ENCODE results near the gene LILRB3.
A peak's percentile ranks its signal among the peaks of the same experiment; 100 is the strongest.
"Not testable (repeated sequence)": the region's sequence is repeated elsewhere in the genome, so short reads cannot be mapped to it uniquely, and the experiment has no call there.

LILRB3 gene

DNA sequence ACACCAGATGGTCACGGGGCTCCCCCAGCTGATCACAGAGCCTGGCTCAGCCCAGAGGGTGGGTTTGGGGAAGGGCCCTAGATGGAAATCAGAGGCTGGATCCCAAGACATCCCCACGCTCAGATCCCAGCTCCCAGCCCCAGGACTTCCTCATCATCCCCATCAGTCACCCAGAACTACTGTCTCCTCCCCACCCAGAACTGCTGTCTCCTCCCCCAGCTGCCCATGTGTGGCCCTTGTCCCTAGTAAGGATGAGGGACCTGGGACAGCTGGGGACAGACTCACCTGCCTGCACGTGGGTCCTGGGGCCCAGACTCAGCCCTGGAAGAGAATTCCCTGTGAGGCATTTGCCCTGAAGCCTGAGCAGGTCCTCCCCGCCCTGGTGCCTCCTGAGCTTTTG is 19.4 kb upstream of the LILRB3 start:
- DNase-seq, result not testable (repeated sequence)

DNA sequence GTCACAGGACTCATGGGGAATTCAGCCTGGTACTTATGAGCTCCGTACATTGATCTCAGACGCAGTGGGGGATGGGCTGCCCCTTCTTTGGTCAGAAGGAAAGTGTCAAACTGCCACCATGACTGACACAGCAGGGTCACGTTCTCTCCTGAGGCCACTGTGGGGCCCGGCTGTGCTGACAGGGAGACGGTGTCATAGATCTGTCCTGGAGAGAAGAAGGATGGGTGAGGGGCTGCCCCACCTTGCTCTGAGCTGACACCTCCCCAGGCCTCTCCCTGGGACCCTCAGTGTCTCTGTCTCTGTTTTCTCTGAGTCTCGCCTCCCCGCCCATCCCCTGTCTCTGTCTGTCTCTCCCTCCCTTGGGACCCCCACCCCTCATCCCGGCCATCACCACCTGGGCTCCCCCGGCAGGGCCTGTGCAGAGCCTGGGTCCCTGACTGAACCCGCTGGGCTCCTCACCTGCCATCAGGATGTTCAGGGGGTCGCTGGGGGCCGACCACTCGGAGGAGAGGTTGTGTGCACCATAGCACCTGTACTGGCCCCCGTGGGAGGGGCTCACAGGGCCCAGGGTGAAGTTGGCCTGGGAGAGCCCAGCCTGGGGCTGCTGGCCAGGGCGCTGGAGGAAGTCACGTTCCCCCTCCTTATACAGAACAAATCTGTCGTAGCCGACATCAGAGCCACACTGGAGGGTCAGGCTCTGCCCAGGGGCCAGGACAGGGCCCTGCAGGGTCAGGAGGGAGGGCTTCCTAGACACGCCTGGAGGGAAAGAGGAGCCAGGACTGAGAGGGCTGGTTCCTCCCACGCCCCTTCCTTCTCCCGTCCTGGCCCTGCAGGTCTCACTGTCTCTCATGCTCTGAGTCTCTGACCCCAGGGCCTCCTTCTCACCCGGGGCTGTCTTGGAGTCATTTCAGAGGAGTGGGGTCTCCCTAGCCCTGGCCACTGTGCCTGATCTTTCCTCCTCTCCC is 17.8 kb upstream of the LILRB3 start:
- not testable (repeated sequence) for DNase-seq

DNA sequence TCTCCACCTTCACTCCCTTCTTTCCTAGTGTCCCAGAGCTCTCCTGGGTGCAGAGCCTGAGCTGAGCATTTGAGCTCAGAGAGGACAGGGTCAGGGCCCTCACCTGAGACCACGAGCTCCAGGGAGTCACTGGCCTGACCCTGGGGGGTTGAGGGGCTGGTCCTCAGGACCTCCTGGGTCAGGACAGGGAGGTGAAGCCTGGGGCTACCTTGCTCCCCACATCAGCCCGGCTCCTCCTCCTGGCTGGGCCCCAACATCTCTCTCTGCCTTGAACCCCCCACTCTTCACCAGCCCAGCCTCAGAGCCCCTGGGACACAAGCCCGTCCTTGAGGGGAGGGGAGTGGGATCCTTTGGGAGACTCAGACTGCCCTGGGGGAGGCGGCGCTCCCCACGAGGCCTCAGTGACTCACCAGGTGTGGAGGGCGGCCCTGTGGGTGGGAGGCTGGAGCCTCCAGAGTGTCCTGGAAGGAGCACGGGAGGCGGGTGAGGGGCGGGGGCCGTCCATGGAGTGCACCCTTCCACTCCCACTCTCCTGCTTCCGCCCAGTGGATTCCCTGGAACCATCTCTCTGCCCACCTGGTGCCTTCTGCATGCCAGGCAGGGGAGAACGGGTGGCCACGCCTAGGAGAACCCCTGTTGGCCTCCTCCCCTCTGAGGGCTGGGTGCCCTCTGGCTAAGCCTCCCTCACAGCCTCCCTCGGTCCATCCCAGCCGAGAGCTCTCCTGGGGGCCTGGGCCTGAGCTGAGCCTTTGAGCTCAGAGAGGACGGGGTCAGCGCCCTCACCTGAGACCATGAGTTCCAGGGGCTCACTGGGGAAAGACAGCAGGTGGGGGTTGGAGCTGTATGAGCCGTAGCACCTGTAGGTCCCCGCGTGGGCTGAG is 16.9 kb upstream of the LILRB3 start:
- not testable (repeated sequence) for DNase-seq

DNA sequence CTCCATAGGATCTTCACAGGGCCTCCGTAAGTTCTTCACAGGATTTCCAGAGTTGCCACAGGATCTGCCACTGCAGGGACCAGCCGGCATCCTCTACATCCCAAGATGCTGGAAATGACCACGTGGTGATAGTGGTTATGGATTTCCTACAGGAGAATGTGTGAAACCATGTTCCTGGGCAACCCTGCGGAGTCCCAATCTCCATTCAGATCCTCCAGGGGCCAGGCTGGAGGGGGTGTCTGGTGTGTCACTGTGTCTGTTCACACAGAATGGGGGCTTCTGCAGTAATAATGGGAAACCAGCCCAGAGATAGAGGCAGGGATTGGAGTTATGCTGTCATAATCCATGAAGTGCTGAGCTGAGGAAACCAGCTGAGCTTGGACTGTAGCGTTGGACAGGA is 11.1 kb upstream of the LILRB3 start:
- DNase-seq, result no peak

DNA sequence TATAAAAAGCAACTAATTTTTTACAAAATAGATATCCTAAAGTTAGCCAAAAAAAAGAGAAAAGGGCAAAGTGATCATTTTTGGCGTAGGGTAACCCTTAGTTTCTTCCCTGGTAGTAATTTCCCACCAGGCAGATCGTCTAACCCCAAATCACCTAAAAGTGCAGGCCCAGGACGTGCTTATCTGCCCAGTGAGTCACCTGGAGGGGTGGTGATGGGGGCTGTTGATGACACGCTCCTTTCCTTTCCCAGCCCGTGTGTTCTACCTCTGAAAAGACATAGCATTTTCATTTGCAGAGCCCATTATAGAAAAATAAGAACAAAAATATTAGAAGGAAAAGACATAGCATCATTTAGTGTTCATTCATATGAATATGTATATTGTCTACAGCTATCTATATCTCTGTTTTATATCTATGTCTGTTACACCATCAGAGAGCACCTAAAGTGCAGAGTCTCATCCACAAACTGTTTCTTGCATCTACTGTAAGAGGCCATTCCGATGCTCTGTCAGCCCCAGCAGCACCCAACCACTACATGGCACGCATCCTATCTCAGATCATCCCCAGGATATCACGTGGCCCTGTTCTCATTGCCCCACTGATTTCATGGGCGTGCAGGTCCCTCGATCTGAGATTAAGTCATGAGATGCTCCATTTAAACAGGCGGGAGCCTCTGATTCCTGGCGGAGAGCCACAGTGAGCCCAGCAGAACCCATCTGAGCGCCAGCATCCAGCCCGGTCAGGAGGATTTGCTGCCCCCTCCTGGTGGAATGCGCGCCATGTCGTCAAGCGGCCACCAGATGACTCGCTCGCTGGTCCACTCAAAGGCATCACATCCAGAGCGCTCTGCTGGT is 8.5 kb upstream of the LILRB3 start:
- peak; percentile 86 to 91 for DNase-seq

DNA sequence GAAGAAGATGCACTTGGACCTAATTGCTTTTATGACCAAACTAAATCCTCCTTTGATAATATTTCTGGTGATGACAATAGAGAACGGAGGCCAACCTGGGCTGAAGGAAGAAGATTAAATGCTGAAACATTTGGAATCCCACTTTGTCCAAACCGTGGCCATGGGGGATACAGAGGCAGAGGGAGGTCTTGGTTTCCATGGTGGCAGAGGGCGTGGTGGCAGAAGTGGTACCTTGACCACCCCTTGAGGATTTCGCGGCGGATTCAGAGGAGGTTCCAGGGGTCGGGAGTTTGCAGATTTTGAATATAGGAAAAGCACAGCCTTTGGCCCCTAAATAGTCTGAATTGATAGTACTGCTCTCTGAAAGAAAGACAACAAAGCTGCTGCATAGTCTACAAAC is 7.2 kb upstream of the LILRB3 start:
- no peak for DNase-seq

DNA sequence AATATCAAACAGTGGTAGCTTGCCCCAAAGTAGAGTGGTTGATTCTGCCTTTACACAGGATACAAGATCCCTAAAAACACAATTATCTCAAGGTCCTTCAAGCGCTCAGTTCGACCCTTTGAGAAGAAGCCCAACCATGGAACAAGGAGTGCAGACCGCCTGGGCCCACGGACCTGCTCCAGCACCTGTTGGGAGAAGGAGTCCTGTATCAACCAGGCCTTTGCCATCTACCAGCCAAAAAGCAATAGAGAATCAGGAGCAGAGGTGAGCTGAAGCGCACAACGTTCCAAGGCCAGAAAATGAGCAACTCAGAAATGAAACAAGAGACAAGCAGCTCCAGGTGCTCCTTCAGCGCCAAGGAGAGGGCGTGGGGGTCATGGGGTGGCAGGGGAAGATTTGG is 6.3 kb upstream of the LILRB3 start:
- DNase-seq, result no peak

DNA sequence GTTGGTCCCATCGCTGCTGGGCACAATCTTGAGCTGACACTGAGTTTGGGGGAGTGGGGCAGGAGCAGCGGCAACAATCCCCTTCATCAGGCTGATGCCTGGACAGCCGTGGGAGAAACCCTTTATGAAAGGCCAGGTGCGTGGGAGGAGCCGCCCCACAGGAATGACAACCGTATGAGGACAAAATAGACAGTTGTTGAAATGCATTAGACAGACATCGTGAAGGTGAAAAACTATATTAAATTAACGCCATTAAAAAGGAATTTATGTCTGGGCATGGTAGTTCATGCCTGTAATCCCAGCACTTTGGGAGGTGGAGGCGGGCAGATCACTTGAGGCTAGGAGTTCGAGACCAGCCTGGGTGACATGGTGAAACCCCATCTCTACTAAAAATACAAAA is 1.8 kb upstream of the LILRB3 start:
- not testable (repeated sequence) for DNase-seq

DNA sequence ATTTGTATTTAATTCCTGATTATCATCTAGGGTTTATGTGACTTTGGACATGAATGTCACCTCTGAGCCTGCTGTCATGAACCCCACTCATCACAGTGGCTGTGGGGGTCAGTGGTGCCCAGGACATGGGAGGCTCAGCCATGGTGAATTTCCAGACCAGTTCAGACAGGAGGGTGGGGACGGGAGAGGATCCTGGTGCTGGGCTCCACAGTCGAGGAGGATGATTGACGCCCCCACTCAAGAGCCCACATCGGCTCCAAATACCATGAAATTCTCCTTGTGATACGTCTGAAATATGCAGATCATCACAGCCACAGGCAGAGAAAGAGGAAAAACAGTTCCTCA is 1.1 kb upstream of the LILRB3 start:
- not testable (repeated sequence) for DNase-seq

DNA sequence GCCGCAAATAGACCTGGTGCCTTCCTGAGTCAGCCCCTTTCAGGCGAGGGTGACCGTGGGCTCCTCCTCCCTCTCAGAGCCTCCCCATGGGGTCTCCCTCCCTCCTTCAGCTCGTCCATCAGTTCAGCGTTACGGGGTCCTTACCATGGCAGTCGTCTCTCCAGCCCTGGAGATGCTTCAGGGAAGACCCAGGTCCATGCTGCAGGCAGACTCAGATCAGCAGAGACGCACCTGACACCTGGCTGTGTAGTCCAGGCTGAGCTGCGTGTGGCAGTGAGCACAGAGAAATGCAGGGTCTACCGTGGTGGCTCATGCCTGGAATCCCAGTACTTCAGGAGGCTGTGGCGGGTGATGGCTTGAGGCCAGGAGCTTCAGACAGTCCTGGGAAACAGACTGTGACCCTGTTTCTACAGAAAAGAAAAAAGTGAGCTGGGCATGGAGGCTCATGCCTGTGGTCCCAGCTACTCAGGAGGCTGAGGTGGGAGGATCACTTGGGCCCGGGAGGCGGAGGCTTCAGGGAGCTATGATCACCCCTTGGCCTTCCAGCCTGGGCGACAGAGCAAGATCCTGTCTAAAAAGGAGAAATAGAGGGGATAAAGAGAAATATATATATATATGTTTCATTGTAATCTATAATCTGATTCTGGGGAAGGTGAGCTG is 600 bp upstream of the LILRB3 start:
- DNase-seq, result not testable (repeated sequence)

DNA sequence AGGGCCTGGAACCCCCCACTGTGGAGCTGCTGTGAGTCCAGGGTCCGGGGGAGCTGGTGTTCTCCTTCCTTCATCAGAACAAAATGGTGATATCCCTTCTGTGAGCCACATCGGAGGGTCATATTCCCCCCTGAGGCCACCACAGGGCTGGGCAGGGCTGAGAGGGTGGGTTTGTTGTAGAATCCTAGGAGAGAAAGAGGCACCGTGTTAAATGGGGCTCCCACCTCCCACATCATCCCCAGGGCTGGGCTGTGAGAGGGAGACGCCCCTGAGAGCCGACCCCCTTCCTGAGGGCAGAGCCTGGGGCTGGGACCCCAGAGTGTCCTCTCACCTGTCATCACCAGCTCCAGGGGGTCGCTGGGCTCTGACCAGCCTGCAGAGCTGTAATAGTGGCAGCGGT is 860 bp downstream of the LILRB3 start:
- DNase-seq, result not testable (repeated sequence)

DNA sequence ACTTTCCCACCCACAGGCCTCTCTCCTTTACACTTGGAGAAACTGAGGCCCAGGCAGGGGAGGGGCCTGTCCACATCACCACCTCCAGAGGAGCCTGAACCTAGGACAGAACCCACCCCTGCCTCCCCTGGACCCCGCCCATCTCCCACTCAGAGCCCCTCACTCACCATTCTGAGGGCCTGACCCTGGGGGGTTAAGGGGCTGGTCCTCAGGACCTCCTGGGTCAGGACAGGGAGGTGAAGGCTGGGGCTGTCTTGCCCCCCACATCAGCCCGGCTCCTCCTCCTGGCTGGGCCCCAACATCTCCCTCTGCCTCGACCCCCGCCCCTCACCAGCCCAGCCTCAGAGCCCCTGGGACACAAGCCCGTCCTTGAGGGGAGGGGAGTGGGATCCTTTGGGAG is 3.1 kb downstream of the LILRB3 start:
- DNase-seq, result not testable (repeated sequence)

DNA sequence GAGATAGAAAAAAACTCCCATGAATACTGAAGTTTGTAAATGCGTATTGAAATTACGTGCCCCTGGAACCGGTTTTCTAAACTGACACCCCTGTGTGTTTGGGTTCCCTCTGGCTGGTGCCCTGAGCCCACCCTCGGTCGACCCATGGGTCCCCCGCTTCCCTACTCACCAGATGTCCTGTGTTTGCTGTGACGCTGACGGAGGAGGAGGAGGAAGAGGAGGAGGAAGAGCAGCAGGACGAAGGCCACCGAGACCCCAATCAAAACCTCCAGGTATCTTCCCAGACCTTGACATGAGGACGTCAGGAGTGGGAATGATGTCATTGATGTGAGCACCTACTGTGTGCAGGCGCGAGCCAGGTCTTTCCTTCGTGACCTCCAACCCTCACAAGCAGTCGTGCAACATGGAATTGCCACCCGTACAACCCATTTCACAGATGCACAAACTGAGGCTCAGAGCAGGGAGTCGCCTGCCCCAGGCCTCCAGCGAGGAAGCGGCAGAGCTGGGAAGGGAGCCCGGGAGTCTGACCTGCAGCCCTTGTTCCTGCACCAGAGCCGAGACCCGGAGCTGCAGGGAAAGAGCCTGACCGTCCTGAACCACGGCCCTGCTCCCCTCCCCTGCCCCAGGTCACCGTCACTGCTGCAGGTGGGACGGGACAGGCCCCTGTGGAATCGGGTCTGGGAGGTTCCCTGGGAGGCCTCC is 3.7 kb downstream of the LILRB3 start:
- no peak for DNase-seq

DNA sequence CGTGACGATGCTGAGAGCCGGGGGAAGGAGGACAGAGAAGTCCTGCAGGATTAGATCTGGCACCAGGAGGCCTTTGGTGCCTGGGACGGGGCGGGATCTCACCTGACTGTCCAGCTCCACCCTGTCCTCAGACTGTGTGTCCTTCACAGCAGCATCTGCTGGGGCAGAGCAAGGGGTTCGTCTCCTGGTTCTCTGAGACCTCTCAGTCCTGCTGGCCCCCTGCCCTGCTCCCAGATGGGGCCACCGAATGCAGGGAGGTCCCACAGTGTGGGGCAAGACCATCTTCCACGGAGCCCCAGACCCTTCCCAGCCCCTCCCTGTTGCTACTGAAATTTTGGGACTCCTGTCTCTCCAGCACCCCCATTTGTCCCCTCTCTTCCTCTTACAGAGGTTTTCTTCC is 4.5 kb downstream of the LILRB3 start:
- DNase-seq, result no peak

DNA sequence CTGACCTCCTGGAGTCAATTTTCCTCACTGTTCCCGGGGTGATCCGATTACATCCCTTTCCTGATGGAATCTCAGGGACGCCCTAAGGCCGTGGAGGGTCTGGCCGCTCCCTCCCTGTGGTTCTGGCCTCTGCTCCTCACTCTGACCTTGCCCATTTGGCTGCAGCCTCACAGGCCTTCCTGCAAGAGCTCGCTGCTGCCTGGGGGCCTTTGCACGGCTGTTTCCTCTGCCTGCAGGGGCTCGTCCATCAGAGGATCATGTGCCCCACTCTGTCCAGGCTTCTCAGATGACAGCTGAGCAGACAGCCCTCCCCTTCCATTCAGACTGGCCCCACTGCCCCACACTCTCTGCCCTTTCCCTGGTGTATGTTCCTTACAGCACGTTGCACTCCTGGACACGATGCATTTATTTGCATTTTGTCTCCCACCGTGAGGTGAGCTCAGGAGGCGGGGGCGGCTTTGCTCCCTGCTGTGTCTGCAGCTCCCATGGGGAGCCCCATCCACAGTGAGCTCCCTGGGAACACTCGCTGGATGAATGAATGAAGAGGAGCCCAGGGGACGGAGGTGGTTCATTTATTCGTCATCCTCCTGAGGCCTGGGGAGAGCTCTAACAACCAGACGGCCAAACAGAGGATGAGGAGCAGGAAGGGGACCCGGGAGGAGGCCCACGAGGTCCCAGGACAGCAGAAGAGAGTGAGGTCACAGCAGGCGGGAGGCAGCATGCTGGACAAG is 5.1 kb downstream of the LILRB3 start:
- not testable (repeated sequence) for DNase-seq

DNA sequence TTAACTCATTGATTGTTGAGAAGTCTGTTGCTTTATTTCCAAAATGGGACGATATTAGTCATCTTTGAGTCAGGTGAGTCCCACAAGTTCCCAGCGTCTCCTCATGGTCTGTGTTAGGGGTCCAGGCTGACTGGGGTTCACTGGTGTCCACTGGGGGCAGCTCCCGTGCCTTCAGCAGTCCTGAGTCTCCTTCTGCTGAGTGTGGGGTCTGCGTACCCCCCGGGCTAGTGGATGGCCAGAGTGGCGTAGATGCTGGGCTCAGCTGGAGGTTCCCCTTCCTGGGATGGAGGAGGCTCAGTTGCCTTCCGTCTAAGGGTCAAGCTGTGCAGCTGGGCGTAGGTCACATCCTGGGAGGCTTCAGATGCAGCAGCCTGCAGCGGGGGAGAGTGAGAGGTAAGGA is 5.9 kb downstream of the LILRB3 start:
- no peak for DNase-seq

DNA sequence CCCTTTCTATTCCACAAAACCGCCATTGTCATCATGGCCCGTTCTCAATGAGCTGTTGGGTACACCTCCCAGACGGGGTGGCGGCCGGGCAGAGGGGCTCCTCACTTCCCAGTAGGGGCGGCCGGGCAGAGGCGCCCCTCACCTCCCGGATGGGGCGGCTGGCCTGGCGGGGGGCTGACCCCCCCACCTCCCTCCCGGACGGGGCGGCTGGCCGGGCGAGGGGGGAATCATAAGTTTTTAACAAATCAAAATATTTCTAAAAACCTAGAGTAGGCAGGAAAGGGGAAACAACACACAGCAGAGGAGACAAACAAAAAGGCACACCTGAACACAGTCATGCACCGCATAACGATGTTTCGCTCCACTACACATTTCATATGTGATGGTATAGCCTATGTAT is 8.1 kb downstream of the LILRB3 start:
- DNase-seq, result not testable (repeated sequence)

DNA sequence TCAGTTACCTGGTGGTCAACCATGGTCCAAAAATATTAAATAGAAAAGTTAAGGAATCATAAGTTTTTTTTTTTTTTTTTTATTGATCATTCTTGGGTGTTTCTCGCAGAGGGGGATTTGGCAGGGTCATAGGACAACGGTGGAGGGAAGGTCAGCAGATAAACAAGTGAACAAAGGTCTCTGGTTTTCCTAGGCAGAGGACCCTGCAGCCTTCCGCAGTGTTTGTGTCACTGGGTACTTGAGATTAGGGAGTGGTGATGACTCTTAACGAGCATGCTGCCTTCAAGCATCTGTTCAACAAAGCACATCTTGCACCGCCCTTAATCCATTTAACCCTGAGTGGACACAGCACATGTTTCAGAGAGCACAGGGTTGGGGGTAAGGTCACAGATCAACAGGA is 8.6 kb downstream of the LILRB3 start:
- not testable (repeated sequence) for DNase-seq

DNA sequence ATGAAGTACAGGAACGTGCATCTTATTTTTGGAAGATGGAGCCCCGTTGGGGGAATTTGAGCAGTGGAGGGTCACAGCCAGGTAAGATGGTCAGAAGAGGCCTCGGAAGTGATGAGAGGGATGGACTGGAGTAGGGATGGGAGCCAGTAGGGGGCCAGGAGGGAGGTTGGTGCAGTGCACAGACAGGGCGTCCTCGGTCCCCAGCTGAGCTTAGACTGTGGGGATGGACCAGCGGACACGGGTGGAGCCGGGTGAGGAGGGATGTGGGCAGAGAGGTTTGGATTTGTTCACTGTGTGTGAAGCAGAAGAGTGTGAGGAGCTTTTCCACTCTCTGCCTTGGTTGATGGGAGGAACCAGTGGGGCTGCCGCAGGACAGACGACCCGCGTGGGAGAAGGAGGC is 11.6 kb downstream of the LILRB3 start:
- no peak for DNase-seq

DNA sequence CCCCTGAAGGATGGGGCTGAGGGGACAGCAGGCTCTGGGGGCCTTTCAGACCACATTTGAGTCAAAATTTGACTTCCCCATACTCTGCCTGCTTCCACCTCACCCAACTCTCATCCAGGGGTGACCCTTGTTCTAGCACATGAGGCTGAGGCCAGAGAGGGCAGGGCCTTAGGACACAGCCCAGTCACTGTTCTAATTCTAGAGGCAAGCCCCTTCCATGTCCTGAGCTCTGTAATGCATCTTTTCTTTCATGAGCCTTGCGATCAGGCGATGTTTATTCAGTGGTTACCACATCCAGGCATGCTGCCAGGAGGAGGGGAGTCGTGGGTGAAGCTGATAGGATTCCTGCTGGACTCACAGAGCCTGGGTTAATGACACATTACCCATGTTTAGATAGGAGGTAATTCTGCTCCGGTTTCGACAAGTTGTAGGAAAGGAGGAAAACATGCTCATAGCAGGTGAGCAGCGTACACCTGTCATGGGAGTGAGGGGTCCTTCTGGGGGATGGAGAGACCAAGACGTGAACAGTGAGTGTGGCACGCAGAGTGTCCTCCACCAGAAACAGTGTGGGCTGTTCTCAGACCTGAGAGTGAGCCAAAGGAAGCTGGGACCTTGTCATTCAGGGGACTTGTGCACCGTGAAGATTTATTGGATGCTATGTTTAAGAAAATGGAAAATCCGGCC is 12.9 kb downstream of the LILRB3 start:
- DNase-seq, result no peak

All from activated CD4-positive, alpha-beta T cell treated with anti-CD3 and anti-CD28 coated beads, Interleukin-2, amount 50 U/mL, for 4 hours (primary cell).